Measurements from ENCODE around the gene SPOP.

DNA sequence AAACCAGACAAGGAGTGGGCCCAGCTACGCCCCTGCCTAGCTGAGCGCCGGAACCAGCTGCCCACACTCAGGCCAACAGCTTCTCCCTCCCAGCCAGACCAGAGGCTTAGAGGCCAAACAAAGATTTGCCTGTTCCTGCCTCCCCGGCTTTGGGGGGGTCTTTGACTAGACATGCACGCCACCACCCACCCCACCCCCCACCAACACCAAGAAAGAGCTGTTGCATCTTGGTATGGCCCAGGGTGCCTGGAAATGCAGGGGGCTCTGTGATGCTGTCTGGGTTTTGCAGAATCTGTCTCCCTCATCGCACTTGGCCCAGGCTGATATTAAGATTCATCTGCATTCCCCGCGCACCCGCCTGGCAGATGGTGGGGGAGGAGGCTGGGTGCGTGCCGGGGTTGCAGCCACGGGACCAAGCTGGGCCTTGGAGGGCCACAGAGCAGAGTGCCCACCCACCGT is 103.5 kb downstream of the SPOP start:
- no peak for TF ChIP-seq POLR2A (IDR thresholded peaks at IDR 0.05)
- TF ChIP-seq, protein P1, sequence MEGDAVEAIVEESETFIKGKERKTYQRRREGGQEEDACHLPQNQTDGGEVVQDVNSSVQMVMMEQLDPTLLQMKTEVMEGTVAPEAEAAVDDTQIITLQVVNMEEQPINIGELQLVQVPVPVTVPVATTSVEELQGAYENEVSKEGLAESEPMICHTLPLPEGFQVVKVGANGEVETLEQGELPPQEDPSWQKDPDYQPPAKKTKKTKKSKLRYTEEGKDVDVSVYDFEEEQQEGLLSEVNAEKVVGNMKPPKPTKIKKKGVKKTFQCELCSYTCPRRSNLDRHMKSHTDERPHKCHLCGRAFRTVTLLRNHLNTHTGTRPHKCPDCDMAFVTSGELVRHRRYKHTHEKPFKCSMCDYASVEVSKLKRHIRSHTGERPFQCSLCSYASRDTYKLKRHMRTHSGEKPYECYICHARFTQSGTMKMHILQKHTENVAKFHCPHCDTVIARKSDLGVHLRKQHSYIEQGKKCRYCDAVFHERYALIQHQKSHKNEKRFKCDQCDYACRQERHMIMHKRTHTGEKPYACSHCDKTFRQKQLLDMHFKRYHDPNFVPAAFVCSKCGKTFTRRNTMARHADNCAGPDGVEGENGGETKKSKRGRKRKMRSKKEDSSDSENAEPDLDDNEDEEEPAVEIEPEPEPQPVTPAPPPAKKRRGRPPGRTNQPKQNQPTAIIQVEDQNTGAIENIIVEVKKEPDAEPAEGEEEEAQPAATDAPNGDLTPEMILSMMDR (IDR thresholded peaks at IDR 0.05), result no peak
- no peak for TF ChIP-seq EP300 (IDR thresholded peaks at IDR 0.05; ENCODE audit: low read depth)
- TF ChIP-seq POLR2AphosphoS5 (IDR thresholded peaks at IDR 0.05), result no peak
